ENCODE measurements around the gene ITGA3. TPM values are rescaled to one million over a fixed set of nuclear protein-coding genes. Genes with fewer than 3 reads are reported as not detected.

Gene ITGA3
- total RNA-seq, result 10 to 100 TPM; 23.4 to 28.3 TPM
- polyA plus RNA-seq (ENCODE audit: insufficient read length in 2 of 2), result 10 to 100 TPM; 23.5 to 34.4 TPM
- long read RNA-seq, donor 1, partial matches to known transcripts, result 0 of 5 reads
- long read RNA-seq, donor 1, other reads (novel, unspliced or antisense), result 0 of 5 reads
- long read RNA-seq, donor 2, partial matches to known transcripts, result 0 of 5 reads
- long read RNA-seq, donor 2, other reads (novel, unspliced or antisense), result 0 of 5 reads
- long read RNA-seq, donor 3, partial matches to known transcripts, result 0 of 1 reads
- long read RNA-seq, donor 3, other reads (novel, unspliced or antisense), result 0 of 1 reads
- long read RNA-seq, donor 4, partial matches to known transcripts, result 0 of 4 reads
- long read RNA-seq, donor 4, other reads (novel, unspliced or antisense), result 0 of 4 reads

- WGBS (ENCODE audit: insufficient coverage), result under 1% methylated on average over 55 of the region's 65 CpGs
- H3K27ac ChIP-seq (ENCODE audit: low read depth, low read length), result peak within 1 kb of the TSS; percentile 15
- H3K4me1 ChIP-seq (ENCODE audit: control insufficient read depth, insufficient read depth, low read length), result peaks cover 62% of the 10 kb centered on the region
- peak within 1 kb of the TSS; percentile 40 for H3K4me3 ChIP-seq (ENCODE audit: low read depth, low read length)
- H3K27me3 ChIP-seq (ENCODE audit: control insufficient read depth, insufficient read depth, low read length), result peaks cover 17% of the 10 kb centered on the region
- no peaks in the 10 kb centered on the region for H3K9me3 ChIP-seq (ENCODE audit: control insufficient read depth, insufficient read depth, low read length)
- H3K36me3 ChIP-seq (ENCODE audit: control insufficient read depth, insufficient read depth, low read length), result no peaks in the 10 kb centered on the region
- peak in 4 of 6 donors; percentile 33 to 92 (median 70) for DNase-seq (ENCODE audit: low read depth in 4 of 6, low spot score in 6 of 6)
Observed at GRCh38 chr17:50055426-50056216, at the start of gene ITGA3. ITGA3 (plus strand) TSS chr17:50056110; CDS start chr17:50056440, 330 bp downstream.

GRCh38 chr17:50009282-50009681, 46.6 kb upstream of the ITGA3 start:
- Histone ChIP-seq H3K9me3 (ENCODE audit: control insufficient read depth, insufficient read depth, low read length) (peaks cover 8% of the 10 kb centered on the region), H3K36me3 (ENCODE audit: control insufficient read depth, insufficient read depth, low read length) (no peaks in the 10 kb centered on the region), H3K4me3 (ENCODE audit: low read depth, low read length) (no peak overlapping the region), H3K27ac (ENCODE audit: low read depth, low read length) (no peak overlapping the region), H3K4me1 (ENCODE audit: control insufficient read depth, insufficient read depth, low read length) (no peaks in the 10 kb centered on the region), H3K27me3 (ENCODE audit: control insufficient read depth, insufficient read depth, low read length) (peaks cover 2% of the 10 kb centered on the region)
- no peak for DNase-seq (ENCODE audit: low read depth in 4 of 6, low spot score in 6 of 6)
- 67% methylated on average over 2 of the region's 2 CpGs for WGBS (ENCODE audit: insufficient coverage)

- Histone ChIP-seq H3K36me3 (ENCODE audit: control insufficient read depth, insufficient read depth, low read length) (no peaks in the 10 kb centered on the region), H3K27me3 (ENCODE audit: control insufficient read depth, insufficient read depth, low read length) (peaks cover 2% of the 10 kb centered on the region), H3K4me1 (ENCODE audit: control insufficient read depth, insufficient read depth, low read length) (no peaks in the 10 kb centered on the region), H3K4me3 (ENCODE audit: low read depth, low read length) (no peak overlapping the region), H3K9me3 (ENCODE audit: control insufficient read depth, insufficient read depth, low read length) (peaks cover 10% of the 10 kb centered on the region), H3K27ac (ENCODE audit: low read depth, low read length) (no peak overlapping the region)
- DNase-seq (ENCODE audit: low read depth in 4 of 6, low spot score in 6 of 6), result no peak
- no CpG with 5 or more reads among the region's 2 CpGs for WGBS (ENCODE audit: insufficient coverage)
Observed at GRCh38 chr17:50013079-50013478, 42.8 kb upstream of the ITGA3 start.

GRCh38 chr17:50014471-50015088, 41.3 kb upstream of the ITGA3 start:
- DNase-seq (ENCODE audit: low read depth in 4 of 6, low spot score in 6 of 6), result no peak
- 0% methylated on average over 1 of the region's 1 CpG for WGBS (ENCODE audit: insufficient coverage)
- no peaks in the 10 kb centered on the region for H3K36me3 ChIP-seq (ENCODE audit: control insufficient read depth, insufficient read depth, low read length)
- no peak overlapping the region for H3K27ac ChIP-seq (ENCODE audit: low read depth, low read length)
- no peak overlapping the region for H3K4me3 ChIP-seq (ENCODE audit: low read depth, low read length)
- peaks cover 5% of the 10 kb centered on the region for H3K9me3 ChIP-seq (ENCODE audit: control insufficient read depth, insufficient read depth, low read length)
- no peaks in the 10 kb centered on the region for H3K27me3 ChIP-seq (ENCODE audit: control insufficient read depth, insufficient read depth, low read length)
- no peaks in the 10 kb centered on the region for H3K4me1 ChIP-seq (ENCODE audit: control insufficient read depth, insufficient read depth, low read length)

GRCh38 chr17:50015146-50015545, 40.8 kb upstream of the ITGA3 start:
- Histone ChIP-seq H3K4me3 (ENCODE audit: low read depth, low read length) (no peak overlapping the region), H3K9me3 (ENCODE audit: control insufficient read depth, insufficient read depth, low read length) (peaks cover 3% of the 10 kb centered on the region), H3K4me1 (ENCODE audit: control insufficient read depth, insufficient read depth, low read length) (no peaks in the 10 kb centered on the region), H3K27me3 (ENCODE audit: control insufficient read depth, insufficient read depth, low read length) (no peaks in the 10 kb centered on the region), H3K27ac (ENCODE audit: low read depth, low read length) (no peak overlapping the region), H3K36me3 (ENCODE audit: control insufficient read depth, insufficient read depth, low read length) (no peaks in the 10 kb centered on the region)
- 90% methylated on average over 2 of the region's 2 CpGs for WGBS (ENCODE audit: insufficient coverage)
- no peak for DNase-seq (ENCODE audit: low read depth in 4 of 6, low spot score in 6 of 6)

GRCh38 chr17:50018909-50019308, 37.0 kb upstream of the ITGA3 start:
- no CpG with 5 or more reads among the region's 1 CpG for WGBS (ENCODE audit: insufficient coverage)
- peaks cover 3% of the 10 kb centered on the region for H3K9me3 ChIP-seq (ENCODE audit: control insufficient read depth, insufficient read depth, low read length)
- H3K27ac ChIP-seq (ENCODE audit: low read depth, low read length), result no peak overlapping the region
- no peak for DNase-seq (ENCODE audit: low read depth in 4 of 6, low spot score in 6 of 6)
- no peaks in the 10 kb centered on the region for H3K4me1 ChIP-seq (ENCODE audit: control insufficient read depth, insufficient read depth, low read length)
- no peak overlapping the region for H3K4me3 ChIP-seq (ENCODE audit: low read depth, low read length)
- no peaks in the 10 kb centered on the region for H3K27me3 ChIP-seq (ENCODE audit: control insufficient read depth, insufficient read depth, low read length)
- no peaks in the 10 kb centered on the region for H3K36me3 ChIP-seq (ENCODE audit: control insufficient read depth, insufficient read depth, low read length)

- no peaks in the 10 kb centered on the region for H3K4me1 ChIP-seq (ENCODE audit: control insufficient read depth, insufficient read depth, low read length)
- H3K9me3 ChIP-seq (ENCODE audit: control insufficient read depth, insufficient read depth, low read length), result no peaks in the 10 kb centered on the region
- peak in 1 of 6 donors; percentile 8 for DNase-seq (ENCODE audit: low read depth in 4 of 6, low spot score in 6 of 6)
- no peak overlapping the region for H3K27ac ChIP-seq (ENCODE audit: low read depth, low read length)
- no peak overlapping the region for H3K4me3 ChIP-seq (ENCODE audit: low read depth, low read length)
- H3K36me3 ChIP-seq (ENCODE audit: control insufficient read depth, insufficient read depth, low read length), result no peaks in the 10 kb centered on the region
- WGBS (ENCODE audit: insufficient coverage), result 58% methylated on average over 7 of the region's 13 CpGs
- H3K27me3 ChIP-seq (ENCODE audit: control insufficient read depth, insufficient read depth, low read length), result no peaks in the 10 kb centered on the region
Observed at GRCh38 chr17:50020841-50021599, 34.9 kb upstream of the ITGA3 start.

GRCh38 chr17:50021681-50022370, 34.1 kb upstream of the ITGA3 start:
- no peaks in the 10 kb centered on the region for H3K9me3 ChIP-seq (ENCODE audit: control insufficient read depth, insufficient read depth, low read length)
- no peak for DNase-seq (ENCODE audit: low read depth in 4 of 6, low spot score in 6 of 6)
- no peaks in the 10 kb centered on the region for H3K27me3 ChIP-seq (ENCODE audit: control insufficient read depth, insufficient read depth, low read length)
- H3K4me1 ChIP-seq (ENCODE audit: control insufficient read depth, insufficient read depth, low read length), result peaks cover 3% of the 10 kb centered on the region
- H3K27ac ChIP-seq (ENCODE audit: low read depth, low read length), result no peak overlapping the region
- H3K36me3 ChIP-seq (ENCODE audit: control insufficient read depth, insufficient read depth, low read length), result no peaks in the 10 kb centered on the region
- WGBS (ENCODE audit: insufficient coverage), result 79% methylated on average over 6 of the region's 6 CpGs
- H3K4me3 ChIP-seq (ENCODE audit: low read depth, low read length), result no peak overlapping the region

All from spinal cord (tissue), 10 donors.